CD4-positive, alpha-beta T cell treated with Interleukin-4 for 4 hours (primary cell): Measurements from ENCODE around the gene HDHD5.

ENCODE experiments used
- DNase-seq: peaks from one replicate; pipeline ENCODE4 v3.0.0-alpha.2; 2020

HDHD5 gene

GRCh38 chr22:17105143-17106129 lies 53.6 kb downstream of the HDHD5 start:
- no peak for DNase-seq

GRCh38 chr22:17104336-17104935 lies 54.6 kb downstream of the HDHD5 start:
- no peak for DNase-seq

GRCh38 chr22:17103351-17103750 lies 55.7 kb downstream of the HDHD5 start:
- DNase-seq, result no peak

GRCh38 chr22:17102297-17102667 lies 56.8 kb downstream of the HDHD5 start:
- no peak for DNase-seq

GRCh38 chr22:17101475-17102296 lies 57.4 kb downstream of the HDHD5 start:
- no peak for DNase-seq

- no peak for DNase-seq
These were observed 58.5 kb downstream of the HDHD5 start for GRCh38 chr22:17100621-17101020.

GRCh38 chr22:17098379-17098819 lies 60.7 kb downstream of the HDHD5 start:
- DNase-seq, result peak; percentile 46

- no peak for DNase-seq
These were observed 61.4 kb downstream of the HDHD5 start for GRCh38 chr22:17097701-17098100.

GRCh38 chr22:17097062-17097461 lies 62.0 kb downstream of the HDHD5 start:
- DNase-seq, result no peak

GRCh38 chr22:17096071-17096470 lies 63.0 kb downstream of the HDHD5 start:
- DNase-seq, result no peak

GRCh38 chr22:17095538-17095937 lies 63.5 kb downstream of the HDHD5 start:
- DNase-seq, result no peak

- no peak for DNase-seq
These were observed 66.0 kb downstream of the HDHD5 start for GRCh38 chr22:17093081-17093480.

- no peak for DNase-seq
These were observed 67.2 kb downstream of the HDHD5 start for GRCh38 chr22:17091851-17092250.

- DNase-seq, result no peak
These were observed 68.5 kb downstream of the HDHD5 start for GRCh38 chr22:17090550-17090949.
